ENCODE results near the gene ETV1. TPM values are rescaled to one million over a fixed set of nuclear protein-coding genes. Genes with fewer than 3 reads are reported as not detected.

ETV1 gene
- total and polyA plus RNA-seq, 4 donors = 1.2 to 4.3 (median 3.6) TPM

GRCh38 chr7:13904007-13904406 is 85.5 kb downstream of the ETV1 start:
- WGBS = 90% methylated on average over 2 of the region's 2 CpGs
- TF ChIP-seq MAX (IDR thresholded peaks at IDR 0.05) = no peak
- TF ChIP-seq JUND (IDR thresholded peaks at IDR 0.05) = no peak
- no peak for TF ChIP-seq RAD21 (IDR thresholded peaks at IDR 0.05)
- TF ChIP-seq TAF1 (conservative IDR thresholded peaks at IDR 0.05) = no peak
- TF ChIP-seq CTCF (IDR thresholded peaks at IDR 0.05; ENCODE audit: low read depth, low read length, missing input control) = no peak
- TF ChIP-seq NR2F2 (IDR thresholded peaks at IDR 0.05) = no peak
- TF ChIP-seq HNF4A (conservative IDR thresholded peaks at IDR 0.05) = no peak
- TF ChIP-seq RXRA (IDR thresholded peaks at IDR 0.05) = no peak
- TF ChIP-seq, protein P1, sequence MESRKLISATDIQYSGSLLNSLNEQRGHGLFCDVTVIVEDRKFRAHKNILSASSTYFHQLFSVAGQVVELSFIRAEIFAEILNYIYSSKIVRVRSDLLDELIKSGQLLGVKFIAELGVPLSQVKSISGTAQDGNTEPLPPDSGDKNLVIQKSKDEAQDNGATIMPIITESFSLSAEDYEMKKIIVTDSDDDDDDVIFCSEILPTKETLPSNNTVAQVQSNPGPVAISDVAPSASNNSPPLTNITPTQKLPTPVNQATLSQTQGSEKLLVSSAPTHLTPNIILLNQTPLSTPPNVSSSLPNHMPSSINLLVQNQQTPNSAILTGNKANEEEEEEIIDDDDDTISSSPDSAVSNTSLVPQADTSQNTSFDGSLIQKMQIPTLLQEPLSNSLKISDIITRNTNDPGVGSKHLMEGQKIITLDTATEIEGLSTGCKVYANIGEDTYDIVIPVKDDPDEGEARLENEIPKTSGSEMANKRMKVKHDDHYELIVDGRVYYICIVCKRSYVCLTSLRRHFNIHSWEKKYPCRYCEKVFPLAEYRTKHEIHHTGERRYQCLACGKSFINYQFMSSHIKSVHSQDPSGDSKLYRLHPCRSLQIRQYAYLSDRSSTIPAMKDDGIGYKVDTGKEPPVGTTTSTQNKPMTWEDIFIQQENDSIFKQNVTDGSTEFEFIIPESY (IDR thresholded peaks at IDR 0.05) = no peak
- TF ChIP-seq FOXA2 (IDR thresholded peaks at IDR 0.05) = no peak
- TF ChIP-seq FOXA1 (IDR thresholded peaks at IDR 0.05) = no peak
- no peak for TF ChIP-seq EGR1 (IDR thresholded peaks at IDR 0.05; ENCODE audit: low read depth in 2 of 2)
- no peaks in the 10 kb centered on the region for H3K27me3 ChIP-seq (ENCODE audit: control insufficient read depth in 4 of 4, insufficient read depth in 4 of 4, low read length in 3 of 4)

GRCh38 chr7:13901577-13901976 is 87.9 kb downstream of the ETV1 start:
- H3K4me3 ChIP-seq (ENCODE audit: low read depth in 1 of 3, low read length in 3 of 3) = no peak overlapping the region
- DNase-seq (ENCODE audit: low spot score) = no peak
- no peak overlapping the region for H3K9ac ChIP-seq (ENCODE audit: low read depth in 1 of 2, low read length in 2 of 2)
- peaks cover 0 to 3% (median 1%) of the 10 kb centered on the region in 4 donors for H3K4me1 ChIP-seq (ENCODE audit: control insufficient read depth in 4 of 4, insufficient read depth in 4 of 4, low read length in 3 of 4)
- no peaks in the 10 kb centered on the region for H3K27me3 ChIP-seq (ENCODE audit: control insufficient read depth in 4 of 4, insufficient read depth in 4 of 4, low read length in 3 of 4)
- H3K36me3 ChIP-seq (ENCODE audit: control insufficient read depth in 4 of 4, insufficient read depth in 3 of 4, low read depth in 1 of 4, low read length in 3 of 4) = peaks cover 0 to 7% (median 3%) of the 10 kb centered on the region in 4 donors
- TF ChIP-seq RAD21 (IDR thresholded peaks at IDR 0.05) (no peak), SP1 (IDR thresholded peaks at IDR 0.05) (no peak), EGR1 (IDR thresholded peaks at IDR 0.05; ENCODE audit: low read depth in 2 of 2) (no peak), HNF4A (conservative IDR thresholded peaks at IDR 0.05) (no peak), FOXA2 (IDR thresholded peaks at IDR 0.05) (no peak), HNF4G (IDR thresholded peaks at IDR 0.05) (no peak), CTCF (IDR thresholded peaks at IDR 0.05; ENCODE audit: low read depth, low read length, missing input control) (no peak), GABPA (IDR thresholded peaks at IDR 0.05 in 1 of 2, conservative IDR thresholded peaks at IDR 0.05 in 1 of 2) (no peak), MAX (IDR thresholded peaks at IDR 0.05) (no peak), TAF1 (conservative IDR thresholded peaks at IDR 0.05) (no peak), JUND (IDR thresholded peaks at IDR 0.05) (no peak), YY1 (IDR thresholded peaks at IDR 0.05) (no peak), RXRA (IDR thresholded peaks at IDR 0.05) (no peak), NR2F2 (IDR thresholded peaks at IDR 0.05) (no peak), FOXA1 (IDR thresholded peaks at IDR 0.05) (no peak)
- TF ChIP-seq, protein P2, sequence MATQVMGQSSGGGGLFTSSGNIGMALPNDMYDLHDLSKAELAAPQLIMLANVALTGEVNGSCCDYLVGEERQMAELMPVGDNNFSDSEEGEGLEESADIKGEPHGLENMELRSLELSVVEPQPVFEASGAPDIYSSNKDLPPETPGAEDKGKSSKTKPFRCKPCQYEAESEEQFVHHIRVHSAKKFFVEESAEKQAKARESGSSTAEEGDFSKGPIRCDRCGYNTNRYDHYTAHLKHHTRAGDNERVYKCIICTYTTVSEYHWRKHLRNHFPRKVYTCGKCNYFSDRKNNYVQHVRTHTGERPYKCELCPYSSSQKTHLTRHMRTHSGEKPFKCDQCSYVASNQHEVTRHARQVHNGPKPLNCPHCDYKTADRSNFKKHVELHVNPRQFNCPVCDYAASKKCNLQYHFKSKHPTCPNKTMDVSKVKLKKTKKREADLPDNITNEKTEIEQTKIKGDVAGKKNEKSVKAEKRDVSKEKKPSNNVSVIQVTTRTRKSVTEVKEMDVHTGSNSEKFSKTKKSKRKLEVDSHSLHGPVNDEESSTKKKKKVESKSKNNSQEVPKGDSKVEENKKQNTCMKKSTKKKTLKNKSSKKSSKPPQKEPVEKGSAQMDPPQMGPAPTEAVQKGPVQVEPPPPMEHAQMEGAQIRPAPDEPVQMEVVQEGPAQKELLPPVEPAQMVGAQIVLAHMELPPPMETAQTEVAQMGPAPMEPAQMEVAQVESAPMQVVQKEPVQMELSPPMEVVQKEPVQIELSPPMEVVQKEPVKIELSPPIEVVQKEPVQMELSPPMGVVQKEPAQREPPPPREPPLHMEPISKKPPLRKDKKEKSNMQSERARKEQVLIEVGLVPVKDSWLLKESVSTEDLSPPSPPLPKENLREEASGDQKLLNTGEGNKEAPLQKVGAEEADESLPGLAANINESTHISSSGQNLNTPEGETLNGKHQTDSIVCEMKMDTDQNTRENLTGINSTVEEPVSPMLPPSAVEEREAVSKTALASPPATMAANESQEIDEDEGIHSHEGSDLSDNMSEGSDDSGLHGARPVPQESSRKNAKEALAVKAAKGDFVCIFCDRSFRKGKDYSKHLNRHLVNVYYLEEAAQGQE (IDR thresholded peaks at IDR 0.05) = no peak
- TF ChIP-seq, protein P3, sequence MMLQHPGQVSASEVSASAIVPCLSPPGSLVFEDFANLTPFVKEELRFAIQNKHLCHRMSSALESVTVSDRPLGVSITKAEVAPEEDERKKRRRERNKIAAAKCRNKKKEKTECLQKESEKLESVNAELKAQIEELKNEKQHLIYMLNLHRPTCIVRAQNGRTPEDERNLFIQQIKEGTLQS (IDR thresholded peaks at IDR 0.05) = no peak
- TF ChIP-seq, protein P1 (IDR thresholded peaks at IDR 0.05) = no peak
- H3K27ac ChIP-seq (ENCODE audit: low read depth in 1 of 2, low read length in 2 of 2) = no peak overlapping the region
- 88% methylated on average over 3 of the region's 3 CpGs for WGBS
- no peaks in the 10 kb centered on the region for H3K9me3 ChIP-seq (ENCODE audit: control insufficient read depth in 4 of 4, low read length in 3 of 4)

More at GRCh38 chr7:13904007-13904406, 85.5 kb downstream of the ETV1 start:
- Histone ChIP-seq H3K4me1 (ENCODE audit: control insufficient read depth in 4 of 4, insufficient read depth in 4 of 4, low read length in 3 of 4) (peaks cover 0 to 3% (median under 1%) of the 10 kb centered on the region in 4 donors), H3K27ac (ENCODE audit: low read depth in 1 of 2, low read length in 2 of 2) (no peak overlapping the region), H3K9me3 (ENCODE audit: control insufficient read depth in 4 of 4, low read length in 3 of 4) (no peaks in the 10 kb centered on the region), H3K36me3 (ENCODE audit: control insufficient read depth in 4 of 4, insufficient read depth in 3 of 4, low read depth in 1 of 4, low read length in 3 of 4) (peaks cover 0 to 7% (median 3%) of the 10 kb centered on the region in 4 donors), H3K4me3 (ENCODE audit: low read depth in 1 of 3, low read length in 3 of 3) (no peak overlapping the region), H3K9ac (ENCODE audit: low read depth in 1 of 2, low read length in 2 of 2) (no peak overlapping the region)
- no peak for DNase-seq (ENCODE audit: low spot score)

Data from liver (tissue), 9 donors.